Gastroesophageal sphincter (tissue), 3 donors: ENCODE results near the gene IMP3.

Experiments
- CTCF ChIP-seq, 4 experiments: fragments of 200-600 bp in 2 of 4; fragments of 450-650 bp in 2 of 4; sonication (generic) in 1 of 4; IDR thresholded peaks; one replicate each; pipeline ENCODE4 v1.5.1; 2017 to 2019; ENCODE audit warnings: antibody characterized with exemption in 4 of 4, mild to moderate bottlenecking in 2 of 4, moderate library complexity in 2 of 4
- POLR2A ChIP-seq, 2 donors: fragments of 450-650 bp; IDR thresholded peaks; one replicate each; pipeline ENCODE4 v1.6.1; 2017; ENCODE audit warnings: antibody characterized with exemption in 2 of 2, mild to moderate bottlenecking in 2 of 2, moderate library complexity in 1 of 2
- POLR2AphosphoS5 ChIP-seq: sonication (generic); formaldehyde crosslinking; IDR thresholded peaks from one replicate; pipeline ENCODE4 v1.6.1; 2017; ENCODE audit warnings: antibody characterized with exemption

- TF ChIP-seq POLR2A (IDR thresholded peaks at IDR 0.05), result no peak
- TF ChIP-seq CTCF (IDR thresholded peaks at IDR 0.05), result no peak
- no peak for TF ChIP-seq POLR2AphosphoS5
Measured at GRCh38 chr15:75674366-75674765, 34.3 kb upstream of the IMP3 start.
